Measurements from ENCODE around the gene VAMP5. TPM values are rescaled to one million over a fixed set of nuclear protein-coding genes. Genes with fewer than 3 reads are reported as not detected.

VAMP5 gene
- total and polyA plus RNA-seq, 2 of the 8 experiments (the other 6 are each of a cell fraction or from before 2014, with no cell fraction given), result 4.7 to 14.2 TPM

- TF ChIP-seq PHF8 (conservative IDR thresholded peaks at IDR 0.05; ENCODE audit: low read depth, low read length) (no peak), ATF3 (IDR thresholded peaks at IDR 0.05; ENCODE audit: insufficient read depth, low read depth, low read length) (no peak), NRF1 (IDR thresholded peaks at IDR 0.05; ENCODE audit: low read depth, low read length) (no peak), GABPA (IDR thresholded peaks at IDR 0.05; ENCODE audit: borderline replicate concordance, insufficient read depth, low read length) (0 out of 2 replicates have a peak, but pooled peaks have one; percentile 12), KDM4A (IDR thresholded peaks at IDR 0.05; ENCODE audit: low read depth, low read length, severe bottlenecking) (peak; percentile 70), USF2 (IDR thresholded peaks at IDR 0.05; ENCODE audit: low read length) (no peak), RFX5 (IDR thresholded peaks at IDR 0.05; ENCODE audit: borderline replicate concordance, low read depth, low read length) (no peak), MAX (IDR thresholded peaks at IDR 0.05) (no peak), RAD21 (IDR thresholded peaks at IDR 0.05 in 1 of 2, conservative IDR thresholded peaks at IDR 0.05 in 1 of 2; ENCODE audit: low read depth in 2 of 2, low read length in 2 of 2) (no peak), BRCA1 (IDR thresholded peaks at IDR 0.05; ENCODE audit: low read depth, low read length) (no peak), TAF7 (optimal IDR thresholded peaks at IDR 0.05; ENCODE audit: borderline replicate concordance, low read depth, low read length) (no peak), HDAC6 (IDR thresholded peaks at IDR 0.05; ENCODE audit: low read depth, low read length) (no peak), POLR2AphosphoS5 (IDR thresholded peaks at IDR 0.05; ENCODE audit: low read depth, low read length) (no peak), JUND (IDR thresholded peaks at IDR 0.05; ENCODE audit: low read length) (no peak), ASH2L (IDR thresholded peaks at IDR 0.05; ENCODE audit: low read length) (peak; percentile 61), TBP (IDR thresholded peaks at IDR 0.05; ENCODE audit: low read depth, low read length) (peak; percentile 47; the same call in 1 of the 2 replicates), RXRA (IDR thresholded peaks at IDR 0.05; ENCODE audit: insufficient read depth, low read depth, low read length) (no peak), EZH2 (IDR thresholded peaks at IDR 0.05; ENCODE audit: low read depth, low read length, severe bottlenecking) (peak; percentile 57), ATF2 (IDR thresholded peaks at IDR 0.05; ENCODE audit: low read length) (no peak)
Observed at GRCh38 chr2:85584354-85584856, at the start of gene VAMP5 (continued).

All from H1 (cell line).